GM19240 (cell line): ENCODE measurements around the gene EPO.
"Not testable (repeated sequence)": the region's sequence is repeated elsewhere in the genome, so short reads cannot be mapped to it uniquely, and the experiment has no call there.

Source experiments
- DNase-seq: peaks from one replicate; pipeline ENCODE4 v3.0.0; 2011; ENCODE audit warnings: low spot score; ENCODE audit not compliant: insufficient read length

The EPO gene

DNA sequence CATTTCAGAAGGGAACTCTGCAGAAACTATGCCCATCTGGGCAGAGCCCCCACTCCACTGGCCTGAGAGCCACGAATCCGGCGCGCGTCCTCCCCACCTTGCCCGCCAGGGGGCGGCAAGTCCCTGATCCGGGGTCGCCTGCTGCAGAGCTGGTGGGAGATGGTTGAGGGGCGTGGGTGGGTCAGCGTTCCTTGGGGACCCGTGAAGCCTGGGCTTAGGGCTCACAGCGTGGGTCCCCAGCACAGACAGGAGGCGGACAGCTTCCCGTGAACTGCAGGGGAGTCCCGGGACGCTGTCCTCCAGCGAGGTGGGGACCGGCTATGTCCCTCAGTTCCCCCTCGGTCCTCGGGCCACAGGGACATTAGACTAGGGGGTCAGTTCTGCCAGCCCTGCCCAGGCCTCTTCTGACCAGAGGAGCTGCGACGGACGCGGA lies 14.9 kb upstream of the EPO start:
- peak; percentile 77 for DNase-seq

GRCh38 chr7:100705753-100706671 lies 14.3 kb upstream of the EPO start, which contains the start of gene POP7:
Gene POP7 (plus strand): TSS chr7:100706121. CDS start chr7:100706831, 710 bp downstream.
- peak; percentile 94 for DNase-seq

DNA sequence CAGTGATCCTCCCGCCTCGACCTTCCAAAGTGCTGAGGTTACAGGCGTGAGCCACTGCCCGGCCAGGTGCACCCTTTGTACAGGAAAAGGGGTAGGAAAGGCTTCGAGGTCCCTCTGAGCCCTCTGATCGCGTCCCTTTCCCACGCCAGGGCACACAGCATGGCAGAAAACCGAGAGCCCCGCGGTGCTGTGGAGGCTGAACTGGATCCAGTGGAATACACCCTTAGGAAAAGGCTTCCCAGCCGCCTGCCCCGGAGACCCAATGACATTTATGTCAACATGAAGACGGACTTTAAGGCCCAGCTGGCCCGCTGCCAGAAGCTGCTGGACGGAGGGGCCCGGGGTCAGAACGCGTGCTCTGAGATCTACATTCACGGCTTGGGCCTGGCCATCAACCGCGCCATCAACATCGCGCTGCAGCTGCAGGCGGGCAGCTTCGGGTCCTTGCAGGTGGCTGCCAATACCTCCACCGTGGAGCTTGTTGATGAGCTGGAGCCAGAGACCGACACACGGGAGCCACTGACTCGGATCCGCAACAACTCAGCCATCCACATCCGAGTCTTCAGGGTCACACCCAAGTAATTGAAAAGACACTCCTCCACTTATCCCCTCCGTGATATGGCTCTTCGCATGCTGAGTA lies 13.5 kb upstream of the EPO start:
- DNase-seq: no peak

GRCh38 chr7:100708395-100708794 lies 11.9 kb upstream of the EPO start:
- no peak for DNase-seq

DNA sequence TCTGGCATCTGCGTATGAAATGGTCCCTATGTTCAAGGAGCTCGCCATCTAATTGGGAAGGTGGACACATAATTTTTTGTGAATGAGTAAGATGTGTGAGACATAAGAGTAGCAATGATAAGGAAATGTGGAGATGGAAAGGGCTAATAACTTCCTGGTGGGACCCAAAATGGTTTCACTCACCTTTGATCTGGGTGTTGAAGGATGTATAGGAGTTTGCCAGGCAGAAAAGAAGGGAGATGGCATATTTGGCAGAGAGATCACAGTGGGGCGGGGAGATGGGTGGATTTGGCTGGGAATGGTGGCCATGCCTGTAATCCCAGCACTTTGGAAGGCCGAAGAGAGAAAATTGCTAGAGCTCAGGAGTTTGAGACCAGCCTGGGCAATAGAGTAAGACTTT lies 9.8 kb upstream of the EPO start:
- no peak for DNase-seq

DNA sequence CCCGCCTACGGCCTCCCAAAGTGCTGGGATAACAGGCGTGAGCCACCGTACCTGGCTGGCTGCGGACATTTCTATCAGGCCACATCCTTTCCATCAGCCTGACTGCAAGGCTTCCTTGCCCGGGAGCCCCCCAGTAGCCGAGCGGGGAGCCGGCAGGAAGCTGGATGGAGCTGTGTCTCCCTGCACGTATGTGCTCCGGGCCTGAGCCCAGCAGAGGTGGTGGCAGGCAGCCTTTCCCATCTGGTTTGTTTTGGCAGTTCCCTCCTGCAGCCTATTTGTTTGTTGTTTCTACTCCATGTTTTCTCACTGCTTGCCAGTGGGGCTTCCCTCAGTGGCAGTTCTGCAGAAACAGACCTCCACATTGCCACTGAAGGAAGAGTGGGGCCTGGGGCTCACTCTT lies 8.9 kb upstream of the EPO start:
- no peak for DNase-seq

- no peak for DNase-seq
Measured at GRCh38 chr7:100714725-100715124, 5.5 kb upstream of the EPO start.

DNA sequence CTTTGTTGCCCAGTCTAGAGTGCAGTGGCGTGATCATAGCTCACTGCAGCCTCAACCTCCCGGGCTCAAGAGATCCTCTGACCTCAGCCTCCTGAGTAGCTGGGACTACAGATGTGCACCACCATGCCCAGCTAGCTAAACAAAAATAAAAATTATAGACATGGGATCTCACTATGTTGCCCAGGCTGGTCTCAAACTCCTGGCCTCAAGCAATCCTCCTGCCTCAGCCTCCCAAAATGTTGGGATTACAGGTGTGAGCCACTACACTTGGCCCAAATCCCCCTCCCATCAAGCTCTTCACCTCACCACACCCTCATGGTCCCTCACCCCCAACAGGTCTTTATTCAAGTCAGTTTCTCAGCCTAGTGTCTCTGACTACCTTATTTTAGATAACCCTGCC lies 3.2 kb upstream of the EPO start:
- not testable (repeated sequence) for DNase-seq

GRCh38 chr7:100719523-100720278 lies 567 bp upstream of the EPO start:
- DNase-seq: no peak

DNA sequence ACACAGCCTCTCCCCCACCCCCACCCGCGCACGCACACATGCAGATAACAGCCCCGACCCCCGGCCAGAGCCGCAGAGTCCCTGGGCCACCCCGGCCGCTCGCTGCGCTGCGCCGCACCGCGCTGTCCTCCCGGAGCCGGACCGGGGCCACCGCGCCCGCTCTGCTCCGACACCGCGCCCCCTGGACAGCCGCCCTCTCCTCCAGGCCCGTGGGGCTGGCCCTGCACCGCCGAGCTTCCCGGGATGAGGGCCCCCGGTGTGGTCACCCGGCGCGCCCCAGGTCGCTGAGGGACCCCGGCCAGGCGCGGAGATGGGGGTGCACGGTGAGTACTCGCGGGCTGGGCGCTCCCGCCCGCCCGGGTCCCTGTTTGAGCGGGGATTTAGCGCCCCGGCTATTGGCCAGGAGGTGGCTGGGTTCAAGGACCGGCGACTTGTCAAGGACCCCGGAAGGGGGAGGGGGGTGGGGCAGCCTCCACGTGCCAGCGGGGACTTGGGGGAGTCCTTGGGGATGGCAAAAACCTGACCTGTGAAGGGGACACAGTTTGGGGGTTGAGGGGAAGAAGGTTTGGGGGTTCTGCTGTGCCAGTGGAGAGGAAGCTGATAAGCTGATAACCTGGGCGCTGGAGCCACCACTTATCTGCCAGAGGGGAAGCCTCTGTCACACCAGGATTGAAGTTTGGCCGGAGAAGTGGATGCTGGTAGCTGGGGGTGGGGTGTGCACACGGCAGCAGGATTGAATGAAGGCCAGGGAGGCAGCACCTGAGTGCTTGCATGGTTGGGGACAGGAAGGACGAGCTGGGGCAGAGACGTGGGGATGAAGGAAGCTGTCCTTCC lies 620 bp downstream of the EPO start:
- DNase-seq: no peak

- no peak for DNase-seq
Measured at GRCh38 chr7:100721505-100721812, 1.2 kb downstream of the EPO start.

- DNase-seq: no peak
Measured at GRCh38 chr7:100722480-100723212, 2.4 kb downstream of the EPO start.

DNA sequence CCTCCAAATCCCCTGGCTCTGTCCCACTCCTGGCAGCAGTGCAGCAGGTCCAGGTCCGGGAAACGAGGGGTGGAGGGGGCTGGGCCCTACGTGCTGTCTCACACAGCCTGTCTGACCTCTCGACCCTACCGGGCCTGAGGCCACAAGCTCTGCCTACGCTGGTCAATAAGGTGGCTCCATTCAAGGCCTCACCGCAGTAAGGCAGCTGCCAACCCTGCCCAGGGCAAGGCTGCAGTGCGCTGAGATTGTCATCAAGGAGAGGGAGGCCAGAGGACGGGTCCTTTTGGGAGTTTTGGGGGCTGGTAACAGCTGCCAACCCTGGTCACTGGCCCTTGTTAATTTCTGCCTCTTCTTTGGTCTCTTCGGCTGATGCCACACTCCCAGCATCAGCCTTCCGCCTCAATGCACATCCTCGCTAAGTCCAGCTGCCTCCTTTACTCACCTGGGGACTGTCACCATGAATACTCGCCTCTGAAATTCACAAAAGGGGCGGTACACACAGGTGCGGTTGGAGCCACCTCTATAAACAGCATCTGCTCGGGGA lies 3.5 kb downstream of the EPO start:
- no peak for DNase-seq

DNA sequence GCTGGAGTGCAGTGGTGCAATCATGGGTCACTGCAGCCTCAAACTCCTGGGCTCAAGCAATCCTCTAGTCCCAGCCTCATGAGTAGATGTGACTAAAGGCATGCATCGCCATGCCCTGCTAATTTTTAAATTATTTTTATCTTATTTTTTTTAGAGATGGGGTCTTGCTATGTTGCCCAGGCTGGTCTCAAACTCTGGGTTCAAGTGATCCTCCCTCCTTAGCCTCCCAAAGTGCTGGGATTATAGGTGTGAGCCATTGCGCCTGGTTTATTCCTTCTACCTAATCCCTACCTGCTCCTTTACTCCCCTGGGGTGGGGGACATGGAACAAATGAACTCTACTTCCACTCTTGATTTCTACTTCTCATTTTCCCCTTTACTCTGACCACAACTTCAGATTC lies 4.1 kb downstream of the EPO start:
- DNase-seq: not testable (repeated sequence)

- no peak for DNase-seq
Measured at GRCh38 chr7:100726996-100727761, 6.9 kb downstream of the EPO start.

DNA sequence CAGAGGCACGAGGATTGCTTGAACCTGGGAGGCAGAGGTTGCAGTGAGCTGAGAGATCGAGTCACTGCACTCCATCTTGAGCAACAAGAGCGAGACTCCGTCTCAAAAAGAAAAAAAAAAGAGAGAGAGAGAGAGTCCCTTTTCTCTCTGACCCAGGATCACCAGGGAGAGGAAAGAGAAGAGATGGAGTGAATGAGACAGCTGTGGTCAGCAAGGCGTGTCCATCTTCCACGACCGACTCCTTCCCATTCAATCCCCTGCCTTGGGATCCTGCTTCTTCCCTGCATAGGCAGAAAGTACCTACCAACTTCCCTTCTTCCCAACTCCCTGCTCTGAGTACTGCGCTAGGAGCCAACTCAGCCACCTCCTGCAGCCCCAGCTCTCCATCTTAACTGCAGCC lies 7.9 kb downstream of the EPO start:
- no peak for DNase-seq

GRCh38 chr7:100730136-100730800 lies 10.0 kb downstream of the EPO start:
- DNase-seq: no peak

- no peak for DNase-seq
Measured at GRCh38 chr7:100731937-100732636, 11.8 kb downstream of the EPO start.
